LNCAP (cell line): ENCODE results near the gene SMAGP.

Source experiments
- TF ChIP-seq, protein P1 (sequence below): fragments of 450-650 bp; IDR thresholded peaks from 2 replicates; pipeline ENCODE4 v1.5.1; 2017; ENCODE audit warnings: mild to moderate bottlenecking

The SMAGP gene

DNA sequence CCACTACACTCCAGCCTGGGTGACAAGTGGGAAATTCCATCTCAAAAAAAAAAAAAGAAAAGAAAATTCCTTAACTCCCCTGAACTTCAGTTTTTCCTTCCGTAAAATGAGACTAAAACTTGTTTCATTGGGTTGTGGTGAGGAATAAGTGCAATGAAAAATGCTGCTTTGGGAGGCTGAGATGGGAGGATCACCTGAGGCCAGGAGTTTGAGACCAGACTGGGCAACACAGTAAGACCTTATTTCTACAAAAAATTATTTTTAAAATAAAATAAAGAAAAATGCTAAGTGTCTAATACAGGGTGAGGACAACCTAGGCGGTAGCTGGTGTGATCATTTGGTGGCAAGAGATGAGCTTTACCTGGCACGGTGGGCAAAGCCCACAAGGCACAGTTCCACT lies 6.9 kb downstream of the SMAGP start:
- TF ChIP-seq, protein P1, sequence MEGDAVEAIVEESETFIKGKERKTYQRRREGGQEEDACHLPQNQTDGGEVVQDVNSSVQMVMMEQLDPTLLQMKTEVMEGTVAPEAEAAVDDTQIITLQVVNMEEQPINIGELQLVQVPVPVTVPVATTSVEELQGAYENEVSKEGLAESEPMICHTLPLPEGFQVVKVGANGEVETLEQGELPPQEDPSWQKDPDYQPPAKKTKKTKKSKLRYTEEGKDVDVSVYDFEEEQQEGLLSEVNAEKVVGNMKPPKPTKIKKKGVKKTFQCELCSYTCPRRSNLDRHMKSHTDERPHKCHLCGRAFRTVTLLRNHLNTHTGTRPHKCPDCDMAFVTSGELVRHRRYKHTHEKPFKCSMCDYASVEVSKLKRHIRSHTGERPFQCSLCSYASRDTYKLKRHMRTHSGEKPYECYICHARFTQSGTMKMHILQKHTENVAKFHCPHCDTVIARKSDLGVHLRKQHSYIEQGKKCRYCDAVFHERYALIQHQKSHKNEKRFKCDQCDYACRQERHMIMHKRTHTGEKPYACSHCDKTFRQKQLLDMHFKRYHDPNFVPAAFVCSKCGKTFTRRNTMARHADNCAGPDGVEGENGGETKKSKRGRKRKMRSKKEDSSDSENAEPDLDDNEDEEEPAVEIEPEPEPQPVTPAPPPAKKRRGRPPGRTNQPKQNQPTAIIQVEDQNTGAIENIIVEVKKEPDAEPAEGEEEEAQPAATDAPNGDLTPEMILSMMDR: no peak

DNA sequence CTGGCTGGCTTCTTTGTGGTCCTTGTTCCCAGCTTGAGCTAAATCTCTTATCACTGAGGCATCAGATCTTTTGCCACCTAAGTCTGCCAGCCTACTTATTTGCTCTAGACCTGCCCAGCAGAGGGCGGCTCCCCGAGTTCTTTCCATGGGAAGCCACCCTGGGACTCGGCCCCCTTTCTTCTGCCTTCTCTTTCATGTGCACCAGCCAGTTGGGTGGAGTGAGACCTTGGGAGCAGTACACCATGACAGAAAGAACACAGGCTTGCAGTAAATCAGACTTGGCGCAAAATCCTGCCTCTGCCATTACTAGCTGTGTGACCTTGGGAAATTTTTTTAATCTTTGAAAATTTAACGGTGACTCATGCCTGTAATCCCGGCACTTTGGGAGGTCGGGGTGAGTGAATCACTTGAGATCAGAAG lies 7.4 kb downstream of the SMAGP start:
- TF ChIP-seq, protein P1: peak; percentile 47

DNA sequence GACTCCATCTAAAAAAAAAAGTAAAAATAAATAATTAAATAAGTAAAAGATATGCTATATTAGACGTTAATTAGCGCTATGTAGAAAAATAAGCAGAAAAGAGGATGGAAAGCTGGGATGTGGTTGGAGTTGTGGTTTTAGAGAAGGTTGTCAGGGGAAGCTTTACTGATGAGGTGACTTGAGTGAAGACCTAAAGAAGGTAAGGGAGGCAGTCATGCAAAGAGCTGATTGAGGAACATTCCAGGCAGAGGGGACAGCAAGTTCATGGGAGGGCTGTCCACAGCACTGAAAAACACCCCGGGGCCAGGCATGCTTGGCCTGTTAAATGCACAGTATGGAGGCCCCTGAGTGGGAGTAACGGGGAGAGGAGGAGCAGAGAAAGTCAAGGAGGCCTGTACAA lies 15.7 kb downstream of the SMAGP start:
- TF ChIP-seq, protein P1: no peak

DNA sequence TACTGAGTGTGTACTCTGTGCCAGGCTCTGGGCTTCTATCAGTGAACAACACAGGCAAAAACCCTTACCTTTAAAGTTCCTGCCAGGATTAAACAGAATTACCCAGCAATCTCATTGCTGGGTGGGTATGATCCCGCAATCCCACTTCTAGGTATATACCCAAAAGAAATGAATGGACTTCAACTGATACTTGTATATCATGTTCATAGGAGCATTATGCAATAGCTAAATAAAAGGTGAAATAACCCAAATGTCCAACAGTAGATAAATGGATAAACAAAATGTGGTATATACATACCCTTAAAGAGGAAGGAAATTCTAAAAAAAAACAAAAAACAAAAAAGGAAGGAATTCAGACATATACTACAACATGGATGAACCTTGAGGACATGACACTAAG lies 16.9 kb downstream of the SMAGP start:
- TF ChIP-seq, protein P1: no peak

DNA sequence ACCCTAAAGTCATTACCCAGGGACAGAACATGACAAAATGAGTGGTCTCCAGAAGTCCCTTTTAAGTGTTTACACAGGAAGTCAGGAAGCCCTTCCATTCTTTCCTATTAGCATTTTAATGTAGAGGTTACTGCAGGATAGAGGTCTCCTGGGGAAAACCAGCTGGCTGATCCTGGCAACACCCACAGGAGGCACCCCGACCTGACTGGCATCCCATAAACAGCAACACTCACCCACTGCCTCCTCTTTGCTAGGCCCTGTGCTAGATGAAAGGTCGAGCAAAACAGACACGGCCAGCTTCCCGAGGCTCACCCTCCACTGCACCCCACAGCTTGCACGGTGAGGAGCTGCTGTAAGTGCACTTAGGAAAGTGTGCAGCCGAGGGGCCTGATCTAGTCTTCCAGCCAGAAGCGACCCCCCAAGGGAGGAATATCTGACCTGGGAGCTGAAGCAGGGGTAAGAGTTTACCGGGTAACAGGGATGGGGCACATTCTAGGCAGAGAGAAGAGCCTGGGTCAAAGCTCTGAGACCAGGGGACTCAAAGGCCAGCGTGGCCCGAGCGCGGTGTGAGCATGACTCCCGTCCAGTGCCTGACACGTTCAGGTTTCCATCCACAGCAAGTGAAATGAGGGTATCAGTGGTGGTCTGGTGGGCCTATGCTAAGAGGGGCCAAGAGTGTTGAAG lies 22.6 kb downstream of the SMAGP start:
- TF ChIP-seq, protein P1: no peak

DNA sequence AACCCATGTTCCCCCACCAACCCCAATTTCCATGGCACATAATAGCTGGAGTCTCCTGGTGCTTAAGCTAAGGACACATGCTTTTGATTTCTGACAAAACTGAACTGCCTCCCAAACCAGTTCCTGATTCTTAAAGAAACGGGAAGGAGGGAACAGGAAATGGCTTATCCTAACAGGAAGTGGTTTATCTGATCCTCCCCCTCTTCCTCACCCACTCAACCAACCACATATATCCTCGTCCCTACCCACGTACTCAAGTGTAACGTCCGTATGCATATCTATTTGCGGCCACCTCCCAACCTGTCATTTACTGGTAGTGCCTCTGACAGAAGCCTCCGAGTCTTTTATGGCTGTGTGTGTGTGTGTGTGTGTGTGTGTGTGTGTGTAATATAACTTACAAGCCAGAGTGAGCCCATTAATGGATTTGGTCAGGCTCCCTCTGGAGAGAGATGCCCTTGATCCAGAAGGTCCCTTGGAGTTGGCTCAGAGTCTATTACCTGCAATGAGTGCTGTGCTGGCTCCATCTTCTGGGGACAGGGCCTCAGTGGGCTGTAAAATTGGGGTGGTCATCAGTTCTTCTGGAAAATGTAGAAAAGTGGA lies 23.9 kb downstream of the SMAGP start:
- TF ChIP-seq, protein P1: peak; percentile 25; the same call in 1 of the 2 replicates

DNA sequence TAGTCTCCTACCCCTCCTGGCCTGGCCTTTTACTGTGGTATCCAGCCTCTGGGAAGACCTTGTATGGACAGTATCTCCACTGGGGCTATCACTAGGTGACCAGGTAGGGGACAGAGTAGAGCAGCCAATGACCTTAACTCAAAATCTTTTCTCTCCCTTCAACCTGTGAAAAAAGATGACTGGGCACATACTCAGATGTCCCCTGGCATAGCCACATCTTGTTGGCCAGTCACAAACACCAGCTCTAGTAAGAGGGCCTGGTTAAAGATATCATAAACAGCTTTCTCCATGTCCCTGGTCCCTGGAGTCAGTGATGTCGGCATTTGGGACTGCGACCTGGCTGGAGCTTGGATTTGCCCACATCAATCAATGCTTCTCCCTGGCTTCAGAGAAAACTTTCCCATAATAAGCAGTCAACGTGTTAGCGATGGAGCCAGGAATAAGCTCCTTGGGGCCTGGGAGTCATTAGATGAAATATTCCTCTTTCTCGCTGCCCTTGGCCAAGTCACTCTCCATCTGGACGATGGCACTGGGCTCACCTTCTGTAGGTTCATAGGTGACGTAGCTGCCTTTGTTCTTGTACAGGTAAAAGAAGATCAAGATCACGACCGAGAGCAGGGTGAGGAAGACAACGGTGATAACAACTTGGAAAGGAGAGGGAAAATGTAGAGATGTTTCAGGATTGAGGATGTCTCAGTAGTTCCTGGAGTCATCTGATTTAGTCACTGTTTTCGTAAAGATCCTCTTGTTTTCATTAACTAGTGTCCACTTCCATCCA lies 24.6 kb downstream of the SMAGP start:
- TF ChIP-seq, protein P1: no peak
